RWPE2 (cell line): ENCODE measurements around the gene SASH1.
A peak's percentile ranks its signal among the peaks of the same experiment; 100 is the strongest.
"Not testable (repeated sequence)": the region's sequence is repeated elsewhere in the genome, so short reads cannot be mapped to it uniquely, and the experiment has no call there.

Experiments used
- ATAC-seq: fragments of 200-7000 bp; cut with Tn5 transposase; 3 replicates; pipeline ENCODE4 v1.9.1; 2021; ENCODE audit warnings: low read depth
- DNase-seq: peaks from one replicate; pipeline ENCODE4 v3.0.0-alpha.2; 2020; ENCODE audit warnings: low spot score
- H3K27ac ChIP-seq: fragments of 450-650 bp; 2 replicates; pipeline ENCODE4 v1.5.1; 2017; ENCODE audit warnings: mild to moderate bottlenecking; ENCODE audit not compliant: poor library complexity, severe bottlenecking
- H3K27me3 ChIP-seq: fragments of 250-450 bp; sonication (Bioruptor Pico); 2 replicates; pipeline ENCODE4 v1.5.1; 2021; ENCODE audit warnings: mild to moderate bottlenecking, moderate library complexity; ENCODE audit not compliant: insufficient read depth, poor library complexity, severe bottlenecking
- H3K36me3 ChIP-seq: fragments of 250-450 bp; sonication (Bioruptor Pico); 2 replicates; pipeline ENCODE4 v1.5.1; 2020; ENCODE audit warnings: low read depth, mild to moderate bottlenecking, moderate library complexity
- H3K4me1 ChIP-seq: fragments of 250-450 bp; sonication (Bioruptor Pico); 2 replicates; pipeline ENCODE4 v1.5.1; 2021; ENCODE audit warnings: mild to moderate bottlenecking, moderate library complexity; ENCODE audit not compliant: insufficient read depth, poor library complexity, severe bottlenecking
- H3K4me3 ChIP-seq: fragments of 250-450 bp; sonication (Bioruptor Pico); 2 replicates; pipeline ENCODE4 v1.5.1; 2021; ENCODE audit warnings: mild to moderate bottlenecking, moderate library complexity; ENCODE audit not compliant: severe bottlenecking
- H3K9me3 ChIP-seq: fragments of 250-450 bp; sonication (Bioruptor Pico); 2 replicates; pipeline ENCODE4 v1.5.1; 2021; ENCODE audit warnings: mild to moderate bottlenecking, moderate library complexity; ENCODE audit not compliant: severe bottlenecking
- TF ChIP-seq, protein P1 (sequence below): fragments of 450-650 bp; IDR thresholded peaks from one replicate; pipeline ENCODE4 v1.5.1; 2017; ENCODE audit warnings: mild to moderate bottlenecking, moderate library complexity; ENCODE audit not compliant: poor library complexity, severe bottlenecking

The SASH1 gene

DNA sequence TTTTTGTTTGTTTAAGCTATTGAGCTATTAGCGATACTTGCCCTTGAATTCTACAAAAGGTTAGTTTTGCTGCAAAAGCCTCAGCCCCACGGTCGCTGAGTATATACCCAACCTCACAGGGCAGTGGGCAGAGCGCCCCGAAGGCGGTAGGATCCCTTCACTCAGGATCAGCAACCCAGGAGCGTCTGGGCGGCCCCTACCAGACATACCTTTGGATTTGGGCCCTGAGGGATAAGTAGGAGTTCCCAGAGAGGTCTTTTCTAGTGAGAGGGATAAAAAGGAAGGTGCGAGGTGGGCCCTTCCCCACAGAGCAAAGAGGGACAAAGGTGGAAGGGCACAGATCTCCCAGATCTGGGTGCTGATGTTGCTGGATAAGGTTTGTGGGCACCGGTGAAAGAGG, 6.1 kb downstream of the SASH1 start:
- no peak for ATAC-seq
- no peak for DNase-seq
- Histone ChIP-seq H3K9me3 (no peaks in the 10 kb centered on the region), H3K4me3 (no peak overlapping the region), H3K27me3 (no peaks in the 10 kb centered on the region), H3K27ac (no peak overlapping the region), H3K36me3 (no peaks in the 10 kb centered on the region), H3K4me1 (peaks cover 8% of the 10 kb centered on the region)
- TF ChIP-seq, protein P1, sequence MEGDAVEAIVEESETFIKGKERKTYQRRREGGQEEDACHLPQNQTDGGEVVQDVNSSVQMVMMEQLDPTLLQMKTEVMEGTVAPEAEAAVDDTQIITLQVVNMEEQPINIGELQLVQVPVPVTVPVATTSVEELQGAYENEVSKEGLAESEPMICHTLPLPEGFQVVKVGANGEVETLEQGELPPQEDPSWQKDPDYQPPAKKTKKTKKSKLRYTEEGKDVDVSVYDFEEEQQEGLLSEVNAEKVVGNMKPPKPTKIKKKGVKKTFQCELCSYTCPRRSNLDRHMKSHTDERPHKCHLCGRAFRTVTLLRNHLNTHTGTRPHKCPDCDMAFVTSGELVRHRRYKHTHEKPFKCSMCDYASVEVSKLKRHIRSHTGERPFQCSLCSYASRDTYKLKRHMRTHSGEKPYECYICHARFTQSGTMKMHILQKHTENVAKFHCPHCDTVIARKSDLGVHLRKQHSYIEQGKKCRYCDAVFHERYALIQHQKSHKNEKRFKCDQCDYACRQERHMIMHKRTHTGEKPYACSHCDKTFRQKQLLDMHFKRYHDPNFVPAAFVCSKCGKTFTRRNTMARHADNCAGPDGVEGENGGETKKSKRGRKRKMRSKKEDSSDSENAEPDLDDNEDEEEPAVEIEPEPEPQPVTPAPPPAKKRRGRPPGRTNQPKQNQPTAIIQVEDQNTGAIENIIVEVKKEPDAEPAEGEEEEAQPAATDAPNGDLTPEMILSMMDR, result no peak

DNA sequence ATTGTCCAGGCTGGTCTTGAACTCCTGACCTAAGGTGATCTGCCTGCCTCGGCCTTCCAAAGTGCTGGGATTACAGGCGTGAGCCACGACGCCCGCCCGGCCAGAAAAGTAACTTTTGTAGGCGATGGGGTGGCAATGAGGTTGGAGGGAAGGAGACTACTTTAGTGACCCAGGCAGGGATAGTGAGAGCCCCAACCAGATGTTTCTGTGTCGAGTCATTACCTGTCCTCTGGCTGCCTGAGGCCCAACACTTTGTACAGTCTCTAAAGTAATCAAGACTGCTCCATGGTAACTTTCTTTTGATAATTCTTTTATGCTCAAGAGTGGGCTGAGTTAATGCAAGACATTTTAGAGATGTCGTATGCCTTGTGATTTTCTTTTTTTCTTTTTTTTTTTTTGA, 6.8 kb downstream of the SASH1 start:
- Histone ChIP-seq H3K4me1 (peaks cover 3% of the 10 kb centered on the region), H3K27ac (no peak overlapping the region), H3K4me3 (no peak overlapping the region), H3K27me3 (no peaks in the 10 kb centered on the region), H3K9me3 (no peaks in the 10 kb centered on the region), H3K36me3 (no peaks in the 10 kb centered on the region)
- DNase-seq, result no peak
- TF ChIP-seq, protein P1, result no peak
- peak; percentile 61; the same call in 1 of the 3 replicates for ATAC-seq

- Histone ChIP-seq H3K27me3 (no peaks in the 10 kb centered on the region), H3K36me3 (no peaks in the 10 kb centered on the region), H3K27ac (no peak overlapping the region), H3K9me3 (no peaks in the 10 kb centered on the region), H3K4me3 (no peak overlapping the region), H3K4me1 (no peaks in the 10 kb centered on the region)
- ATAC-seq (no peak), DNase-seq (no peak)
- TF ChIP-seq, protein P1, result no peak
These were observed 8.7 kb downstream of the SASH1 start for GRCh38 chr6:148351309-148351708.

DNA sequence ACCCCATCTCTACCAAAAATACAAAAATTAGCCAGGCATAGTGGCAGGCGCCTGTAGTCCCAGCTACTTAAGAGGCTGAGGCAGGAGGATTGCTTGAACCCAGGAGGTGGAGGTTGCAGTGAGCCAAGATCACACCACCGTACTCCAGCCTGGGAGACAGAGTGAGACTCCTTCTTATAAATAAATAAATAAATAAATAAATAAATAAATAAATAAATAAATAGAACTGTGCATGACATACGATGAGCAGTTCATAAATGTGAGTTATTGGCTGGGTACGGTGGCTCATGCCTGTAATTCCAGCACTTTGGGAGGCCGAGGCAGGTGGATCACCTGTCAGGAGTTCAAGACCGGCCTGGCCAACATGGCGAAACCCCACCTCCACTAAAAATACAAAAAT, 9.8 kb downstream of the SASH1 start:
- H3K27me3 ChIP-seq, H3K27ac ChIP-seq, DNase-seq, ATAC-seq, H3K9me3 ChIP-seq, H3K4me1 ChIP-seq, H3K36me3 ChIP-seq, H3K4me3 ChIP-seq: not testable (repeated sequence)

DNA sequence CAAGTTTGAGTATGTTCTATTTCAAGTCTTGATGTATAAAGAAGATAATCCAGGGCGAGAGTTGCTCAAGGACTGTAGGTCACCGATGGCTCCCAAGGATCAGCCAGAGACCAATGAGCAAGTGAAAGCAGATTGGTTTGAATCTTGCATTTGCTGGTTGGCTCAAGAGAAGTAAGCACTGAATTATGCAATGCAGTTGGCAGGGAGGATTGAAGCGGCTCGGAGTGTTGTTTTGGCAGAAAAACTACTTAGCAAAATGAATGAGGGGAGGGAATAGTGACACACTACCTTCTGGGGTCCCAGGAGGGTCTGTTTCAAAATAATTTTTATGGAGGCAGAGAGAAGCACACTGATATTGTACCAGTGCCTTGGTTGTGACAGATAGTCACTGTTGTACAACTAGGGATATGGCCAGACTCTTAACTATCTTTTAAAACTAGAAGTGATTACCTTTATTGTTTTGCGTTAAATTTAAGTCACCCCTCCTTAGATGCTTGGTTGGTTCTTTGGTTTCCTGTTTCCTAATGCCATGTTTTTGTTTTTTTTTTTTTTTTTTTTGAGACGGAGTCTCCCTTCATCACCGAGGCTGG, 15.7 kb downstream of the SASH1 start:
- Histone ChIP-seq H3K4me1 (no peaks in the 10 kb centered on the region), H3K27me3 (no peaks in the 10 kb centered on the region), H3K36me3 (no peaks in the 10 kb centered on the region), H3K4me3 (no peak overlapping the region), H3K27ac (no peak overlapping the region), H3K9me3 (no peaks in the 10 kb centered on the region)
- TF ChIP-seq, protein P1, result no peak
- DNase-seq (no peak), ATAC-seq (no peak)
